ENCODE measurements around the gene GRID1. TPM values are rescaled to one million over a fixed set of nuclear protein-coding genes. Genes with fewer than 3 reads are reported as not detected.

Gene GRID1
- total RNA-seq, 3 donors from 2014 or later: 0.61 to 1.9 (median 0.87) TPM

- Histone ChIP-seq H3K36me3 (ENCODE audit: low read depth) (no peaks in the 10 kb centered on the region), H3K4me3 (no peak overlapping the region), H3K9me3 (peaks cover 5% of the 10 kb centered on the region), H3K4me1 (ENCODE audit: low read depth) (no peaks in the 10 kb centered on the region)
- TF ChIP-seq, protein P1, sequence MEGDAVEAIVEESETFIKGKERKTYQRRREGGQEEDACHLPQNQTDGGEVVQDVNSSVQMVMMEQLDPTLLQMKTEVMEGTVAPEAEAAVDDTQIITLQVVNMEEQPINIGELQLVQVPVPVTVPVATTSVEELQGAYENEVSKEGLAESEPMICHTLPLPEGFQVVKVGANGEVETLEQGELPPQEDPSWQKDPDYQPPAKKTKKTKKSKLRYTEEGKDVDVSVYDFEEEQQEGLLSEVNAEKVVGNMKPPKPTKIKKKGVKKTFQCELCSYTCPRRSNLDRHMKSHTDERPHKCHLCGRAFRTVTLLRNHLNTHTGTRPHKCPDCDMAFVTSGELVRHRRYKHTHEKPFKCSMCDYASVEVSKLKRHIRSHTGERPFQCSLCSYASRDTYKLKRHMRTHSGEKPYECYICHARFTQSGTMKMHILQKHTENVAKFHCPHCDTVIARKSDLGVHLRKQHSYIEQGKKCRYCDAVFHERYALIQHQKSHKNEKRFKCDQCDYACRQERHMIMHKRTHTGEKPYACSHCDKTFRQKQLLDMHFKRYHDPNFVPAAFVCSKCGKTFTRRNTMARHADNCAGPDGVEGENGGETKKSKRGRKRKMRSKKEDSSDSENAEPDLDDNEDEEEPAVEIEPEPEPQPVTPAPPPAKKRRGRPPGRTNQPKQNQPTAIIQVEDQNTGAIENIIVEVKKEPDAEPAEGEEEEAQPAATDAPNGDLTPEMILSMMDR (IDR thresholded peaks at IDR 0.05): no peak
- DNase-seq (no peak), ATAC-seq (no peak)
- intact Hi-C loops (cut with DNase I, micrococcal nuclease): no loop called here
These were observed 399.0 kb downstream of the GRID1 start for GRCh38 chr10:85967594-85967993.

- no peak overlapping the region for H3K4me3 ChIP-seq
- H3K9me3 ChIP-seq: peaks cover 2% of the 10 kb centered on the region
- no peaks in the 10 kb centered on the region for H3K36me3 ChIP-seq (ENCODE audit: low read depth)
- intact Hi-C loops (cut with DNase I, micrococcal nuclease): no loop called here
- TF ChIP-seq, protein P1 (IDR thresholded peaks at IDR 0.05): no peak
- H3K4me1 ChIP-seq (ENCODE audit: low read depth): no peaks in the 10 kb centered on the region
- ATAC-seq (no peak), DNase-seq (no peak)
These were observed 405.0 kb downstream of the GRID1 start for GRCh38 chr10:85961479-85962067.

DNA sequence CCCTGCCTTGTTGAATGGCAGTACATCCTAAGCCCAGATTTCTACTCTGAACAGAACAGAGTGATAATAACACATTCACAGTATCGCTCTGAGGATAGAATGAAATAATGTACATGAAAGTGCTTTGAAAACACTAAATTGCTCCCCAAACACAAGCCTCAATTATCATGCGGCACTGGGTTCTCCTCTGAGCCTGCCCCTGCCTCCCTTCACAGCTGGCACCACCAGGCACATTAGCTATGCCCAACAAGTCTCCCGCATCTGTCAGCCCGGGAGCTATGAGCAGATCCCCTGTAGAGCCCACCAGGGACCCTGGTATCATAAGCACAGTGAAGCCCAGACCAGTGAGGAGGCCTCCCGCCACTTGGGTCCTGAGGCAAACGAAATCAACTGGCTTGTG lies 405.5 kb downstream of the GRID1 start:
- Histone ChIP-seq H3K9me3 (peaks cover 2% of the 10 kb centered on the region), H3K4me3 (no peak overlapping the region), H3K4me1 (ENCODE audit: low read depth) (no peaks in the 10 kb centered on the region), H3K36me3 (ENCODE audit: low read depth) (no peaks in the 10 kb centered on the region)
- no peak for DNase-seq
- TF ChIP-seq, protein P1 (IDR thresholded peaks at IDR 0.05): no peak
- no peak for ATAC-seq
- intact Hi-C loops (cut with DNase I, micrococcal nuclease): no loop called here

DNA sequence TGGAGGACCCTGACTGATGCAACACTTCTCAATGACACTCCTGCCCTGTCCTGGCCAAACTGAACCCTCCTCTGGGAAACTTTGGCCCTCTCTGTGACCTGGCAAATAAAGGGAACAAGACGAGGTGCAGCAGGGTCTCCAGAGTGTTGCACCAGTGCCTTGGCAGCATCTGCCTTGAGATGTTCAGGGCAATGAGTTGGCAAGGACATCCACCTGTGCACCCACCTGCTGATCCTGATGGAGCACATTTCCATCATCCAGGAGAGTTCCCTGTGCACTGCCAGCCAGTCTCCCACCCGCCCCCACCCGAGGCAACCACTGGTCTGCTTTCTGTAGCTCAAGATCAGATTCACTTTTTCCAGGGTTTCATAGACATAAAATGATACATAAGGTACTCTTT lies 407.4 kb downstream of the GRID1 start:
- TF ChIP-seq, protein P1 (IDR thresholded peaks at IDR 0.05): no peak
- intact Hi-C loops (cut with DNase I, micrococcal nuclease): no loop called here
- no peaks in the 10 kb centered on the region for H3K4me1 ChIP-seq (ENCODE audit: low read depth)
- no peak for ATAC-seq
- no peaks in the 10 kb centered on the region for H3K36me3 ChIP-seq (ENCODE audit: low read depth)
- H3K4me3 ChIP-seq: no peak overlapping the region
- DNase-seq: no peak
- H3K9me3 ChIP-seq: peaks cover 2% of the 10 kb centered on the region

- Histone ChIP-seq H3K36me3 (ENCODE audit: low read depth) (no peaks in the 10 kb centered on the region), H3K4me1 (ENCODE audit: low read depth) (no peaks in the 10 kb centered on the region), H3K9me3 (no peaks in the 10 kb centered on the region), H3K4me3 (no peak overlapping the region)
- TF ChIP-seq, protein P1 (IDR thresholded peaks at IDR 0.05): no peak
- DNase-seq (no peak), ATAC-seq (no peak)
- intact Hi-C loops (cut with DNase I, micrococcal nuclease): no loop called here
These were observed 415.7 kb downstream of the GRID1 start for GRCh38 chr10:85950921-85951320.
